Activated B cell treated with CpG ODN at 0.5 μM for 24 hours (primary cell): ENCODE measurements around the gene BLCAP. TPM values are rescaled to one million over a fixed set of nuclear protein-coding genes. Genes with fewer than 3 reads are reported as not detected.

Source experiments
- ATAC-seq: fragments of 200-7000 bp; cut with Tn5 transposase; one replicate; pipeline ENCODE4 v1.10.0; 2021; ENCODE audit warnings: low read depth, mild to moderate bottlenecking, moderate library complexity
- CTCF ChIA-PET: fragments of 350-600 bp; sonication (Branson Sonifier 250); formaldehyde crosslinking; loops from one replicate; lab custom pipeline; 2021; ENCODE audit warnings: antibody characterized with exemption; lab: Charles Lee
- POLR2A ChIA-PET: fragments of 350-600 bp; sonication (Branson Sonifier 250); formaldehyde crosslinking; loops from one replicate; lab custom pipeline; 2021; ENCODE audit warnings: antibody characterized with exemption; lab: Charles Lee
- DNase-seq: peaks from one replicate; pipeline ENCODE4 v3.0.0; 2022
- H3K27ac Mint-ChIP-seq: one replicate; pipeline ENCODE4 v1.8.0; 2020; ENCODE audit warnings: mixed read lengths
- H3K27me3 Mint-ChIP-seq: one replicate; pipeline ENCODE4 v1.8.0; 2021; ENCODE audit warnings: mixed read lengths
- H3K36me3 Mint-ChIP-seq: one replicate; pipeline ENCODE4 v1.8.0; 2021; ENCODE audit warnings: low read depth, mixed read lengths
- H3K4me1 Mint-ChIP-seq: one replicate; pipeline ENCODE4 v1.8.0; 2021; ENCODE audit warnings: mixed read lengths
- H3K4me3 Mint-ChIP-seq: one replicate; pipeline ENCODE4 v1.8.0; 2020; ENCODE audit warnings: mild to moderate bottlenecking, mixed read lengths
- H3K9me3 Mint-ChIP-seq: one replicate; pipeline ENCODE4 v1.8.0; 2020; ENCODE audit warnings: mixed read lengths
- CTCF ChIP-seq: fragments of 200-600 bp; IDR thresholded peaks from one replicate; pipeline ENCODE4 v1.8.0; 2022; ENCODE audit warnings: antibody characterized with exemption, mild to moderate bottlenecking
- intact Hi-C: fragments of 100-400 bp; cut with micrococcal nuclease; formaldehyde crosslinking; loops from one replicate; pipeline ENCODE4 v1.15.1; 2024
- total RNA-seq: library from RNA; stranded (reverse); gene quantifications from 2 replicates; pipeline ENCODE4 v1.2.3, GENCODE V29; 2022

Gene BLCAP
- total RNA-seq, 1 donor from 2014 or later, result 78.0 TPM

- Mint-ChIP-seq H3K27me3 (peaks cover 6% of the 10 kb centered on the region), H3K27ac (no peak overlapping the region), H3K9me3 (no peaks in the 10 kb centered on the region), H3K4me3 (no peak overlapping the region), H3K4me1 (no peaks in the 10 kb centered on the region), H3K36me3 (no peaks in the 10 kb centered on the region)
- ATAC-seq (no peak), DNase-seq (no peak)
- ChIA-PET POLR2A (no interaction called here), CTCF (no interaction called here)
- no peak for TF ChIP-seq CTCF
- intact Hi-C loops, result no loop called here
These were observed 58.1 kb downstream of the BLCAP start for GRCh38 chr20:37469531-37469930.

GRCh38 chr20:37468886-37469285 lies 58.8 kb downstream of the BLCAP start:
- Mint-ChIP-seq H3K4me1 (no peaks in the 10 kb centered on the region), H3K4me3 (no peak overlapping the region), H3K36me3 (no peaks in the 10 kb centered on the region), H3K27ac (no peak overlapping the region), H3K9me3 (no peaks in the 10 kb centered on the region), H3K27me3 (peaks cover 5% of the 10 kb centered on the region)
- CTCF ChIA-PET, result no interaction called here
- ATAC-seq (no peak), DNase-seq (no peak)
- POLR2A ChIA-PET, result no interaction called here
- intact Hi-C loops, result no loop called here
- no peak for TF ChIP-seq CTCF

Other genes starting within 250 kb of the BLCAP start
- gene MANBAL, start 238.2 kb downstream of the BLCAP start, total RNA-seq, result 20.1 and 21.0 TPM in 2 replicates
- 62.9 and 72.7 TPM in 2 replicates for gene SRC, start 181.7 kb downstream of the BLCAP start, total RNA-seq
- 0.40 TPM in 1 of 2 replicates, not detected in the other for gene NNAT, start 6.6 kb downstream of the BLCAP start, total RNA-seq
- 102 and 110 TPM in 2 replicates for gene CTNNBL1, start 166.2 kb upstream of the BLCAP start, total RNA-seq